Measurements from ENCODE around the gene ANAPC7.

GRCh38 chr12:110335481-110336045 lies 67.9 kb downstream of the ANAPC7 start:
- no peak for TF ChIP-seq TCF4 (CRISPR knock-in tag; IDR thresholded peaks at IDR 0.05; ENCODE audit: borderline replicate concordance)
- TF ChIP-seq PATZ1 (CRISPR knock-in tag; IDR thresholded peaks at IDR 0.05; ENCODE audit: borderline replicate concordance) = no peak
- no peak for TF ChIP-seq BACH2 (CRISPR knock-in tag; IDR thresholded peaks at IDR 0.05; ENCODE audit: borderline replicate concordance)
- TF ChIP-seq CSRNP3 (CRISPR knock-in tag; IDR thresholded peaks at IDR 0.05) = no peak
- no peak for TF ChIP-seq ZC3H10 (CRISPR knock-in tag; IDR thresholded peaks at IDR 0.05)
- no peak for TF ChIP-seq CSDC2 (CRISPR knock-in tag; IDR thresholded peaks at IDR 0.05)
- TF ChIP-seq PPARA (CRISPR knock-in tag; IDR thresholded peaks at IDR 0.05; ENCODE audit: borderline replicate concordance) = no peak
- no peak for TF ChIP-seq ZFP30 (CRISPR knock-in tag; IDR thresholded peaks at IDR 0.05)
- TF ChIP-seq ZNF70 (CRISPR knock-in tag; IDR thresholded peaks at IDR 0.05) = no peak
- no peak for TF ChIP-seq ZNF565 (CRISPR knock-in tag; conservative IDR thresholded peaks at IDR 0.05; ENCODE audit: low read depth)
- TF ChIP-seq TOX (CRISPR knock-in tag; IDR thresholded peaks at IDR 0.05; ENCODE audit: borderline replicate concordance) = no peak
